ENCODE results near the gene XPO6. TPM values are rescaled to one million over a fixed set of nuclear protein-coding genes. Genes with fewer than 3 reads are reported as not detected.

Gene XPO6
- total and polyA plus RNA-seq, 5 experiments from 2014 or later, result 90.2 to 470 (median 109) TPM

DNA sequence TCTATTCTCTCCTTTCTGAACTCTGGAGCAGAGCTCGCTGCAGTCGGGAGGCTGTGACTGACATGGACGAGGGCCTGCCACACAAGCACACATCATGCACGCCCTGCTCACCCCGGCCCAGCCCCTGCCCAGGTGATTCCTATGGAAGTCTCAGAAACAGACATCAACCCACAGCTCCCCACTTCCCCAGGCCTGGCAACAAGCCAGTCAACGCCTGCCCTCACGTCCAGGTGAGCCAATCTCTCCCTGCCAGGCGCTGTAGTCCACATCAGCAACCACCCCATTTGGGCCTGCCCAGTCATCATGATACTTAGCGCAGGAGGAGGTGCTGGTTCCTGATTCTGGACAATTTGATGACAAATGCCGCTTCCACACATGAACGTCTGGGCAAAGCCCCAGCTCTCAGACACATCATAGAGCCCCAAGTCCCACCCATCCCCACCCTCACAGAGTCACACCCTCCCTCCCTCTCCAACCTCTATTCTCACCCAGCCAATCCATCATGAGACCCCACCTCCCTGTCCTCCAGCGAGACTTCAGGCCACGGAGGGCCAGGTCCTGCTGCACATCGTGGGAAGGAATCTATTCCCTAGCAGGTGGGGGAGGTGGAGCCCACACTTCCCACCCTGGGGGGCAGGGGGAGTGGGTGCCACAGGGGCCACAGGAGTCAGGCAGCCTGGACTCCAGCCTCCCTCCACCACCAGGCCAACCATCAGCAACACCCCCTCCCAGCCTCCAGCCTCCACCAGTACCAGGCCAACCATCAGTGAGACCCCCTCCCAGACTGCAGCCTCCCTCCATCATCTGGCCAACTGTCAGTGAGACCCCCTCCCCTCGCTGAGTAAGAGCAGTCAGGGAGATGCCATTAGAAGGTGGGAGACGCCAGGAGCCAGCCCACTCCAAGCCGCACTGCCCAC, 114.5 kb downstream of the XPO6 start:
- H3K36me3 Mint-ChIP-seq, result peaks cover 0 to 68% (median 16%) of the 10 kb centered on the region in 3 donors
- no peaks in the 10 kb centered on the region for H3K9me3 Mint-ChIP-seq
- POLR2A ChIA-PET, result interaction anchor here (0.7 kb wide), 1 partner anchor 136 kb away, joined by 5 read pairs; no protein-coding TSS in a partner anchor
- peaks cover 0 to 16% (median 12%) of the 10 kb centered on the region in 4 donors for H3K4me1 Mint-ChIP-seq
- H3K27ac Mint-ChIP-seq, result peak overlapping the region in 6 of 10 donors; percentile 11 to 78 (median 46)
- peak overlapping the region in 1 of 10 donors; percentile 15 for H3K4me3 Mint-ChIP-seq
- DNase-seq, result no peak
- ATAC-seq, result no peak
- no peaks in the 10 kb centered on the region for H3K27me3 Mint-ChIP-seq

DNA sequence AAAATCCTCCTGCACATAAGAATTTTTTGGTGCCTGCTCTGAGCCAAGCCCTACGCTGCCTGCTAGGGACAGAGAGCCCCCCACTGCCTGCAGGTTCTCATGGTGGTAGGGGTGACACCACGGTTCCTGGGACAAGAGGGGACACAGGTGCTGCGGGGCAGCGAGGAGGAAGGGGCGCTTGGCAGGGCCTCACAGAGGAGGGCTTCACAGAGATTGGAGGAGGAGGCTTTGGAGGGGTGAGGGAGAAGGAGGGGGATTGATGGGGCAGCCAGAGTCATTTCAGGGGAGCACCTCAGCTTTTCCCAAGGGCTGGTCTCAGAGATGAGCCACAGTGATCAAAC, 118.4 kb downstream of the XPO6 start:
- H3K4me3 Mint-ChIP-seq, result no peak overlapping the region
- H3K4me1 Mint-ChIP-seq, result peaks cover 2 to 23% (median 14%) of the 10 kb centered on the region in 4 donors
- POLR2A ChIA-PET, result interaction anchor here (1.0 kb wide), 1 partner anchor 19 kb away, joined by 3 read pairs; no protein-coding TSS in a partner anchor
- H3K27me3 Mint-ChIP-seq, result no peaks in the 10 kb centered on the region
- DNase-seq (no peak), ATAC-seq (no peak)
- H3K9me3 Mint-ChIP-seq, result no peaks in the 10 kb centered on the region
- H3K36me3 Mint-ChIP-seq, result peaks cover 0 to 33% (median 4%) of the 10 kb centered on the region in 3 donors
- peak overlapping the region in 2 of 10 donors; percentile 44 to 66 for H3K27ac Mint-ChIP-seq

DNA sequence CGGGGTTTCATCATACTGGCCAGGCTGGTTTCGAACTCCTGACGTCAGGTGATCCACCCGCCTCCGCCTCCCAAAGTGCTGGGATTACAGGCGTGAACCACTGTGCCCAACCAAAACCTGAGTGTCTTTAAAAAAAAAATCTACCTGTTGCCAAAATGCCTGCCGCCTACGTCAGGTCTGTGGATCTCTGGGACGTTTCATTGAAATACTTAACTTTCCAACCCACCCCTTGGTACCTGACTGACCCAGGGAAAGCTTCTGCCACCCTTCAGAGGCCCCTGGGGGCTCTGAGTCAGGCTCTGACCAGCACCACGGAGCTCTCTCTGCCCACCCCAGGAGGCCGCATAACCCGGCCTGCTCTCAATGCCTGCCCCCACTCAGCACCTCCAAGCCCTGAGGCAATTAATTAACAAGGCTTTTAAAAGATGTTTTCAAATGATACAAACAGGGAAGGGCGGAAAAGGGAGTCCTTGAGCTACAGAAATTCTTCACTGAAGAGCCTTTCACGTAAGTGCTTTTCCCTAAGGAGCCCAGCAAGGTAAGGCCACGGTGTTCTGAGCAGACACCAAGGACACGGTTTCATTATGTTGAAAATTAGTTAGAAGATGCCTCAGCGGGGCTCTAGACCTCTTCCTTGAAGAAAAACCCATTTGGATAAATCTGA, 118.9 kb downstream of the XPO6 start:
- Mint-ChIP-seq H3K36me3 (peaks cover 0 to 28% (median 0%) of the 10 kb centered on the region in 3 donors), H3K4me3 (peak overlapping the region in 1 of 10 donors; percentile 52), H3K9me3 (no peaks in the 10 kb centered on the region), H3K4me1 (peaks cover 2 to 22% (median 13%) of the 10 kb centered on the region in 4 donors), H3K27me3 (no peaks in the 10 kb centered on the region), H3K27ac (peak overlapping the region in 3 of 10 donors; percentile 35 to 66 (median 35))
- DNase-seq, result no peak
- POLR2A ChIA-PET, result no interaction called here
- ATAC-seq, result no peak

DNA sequence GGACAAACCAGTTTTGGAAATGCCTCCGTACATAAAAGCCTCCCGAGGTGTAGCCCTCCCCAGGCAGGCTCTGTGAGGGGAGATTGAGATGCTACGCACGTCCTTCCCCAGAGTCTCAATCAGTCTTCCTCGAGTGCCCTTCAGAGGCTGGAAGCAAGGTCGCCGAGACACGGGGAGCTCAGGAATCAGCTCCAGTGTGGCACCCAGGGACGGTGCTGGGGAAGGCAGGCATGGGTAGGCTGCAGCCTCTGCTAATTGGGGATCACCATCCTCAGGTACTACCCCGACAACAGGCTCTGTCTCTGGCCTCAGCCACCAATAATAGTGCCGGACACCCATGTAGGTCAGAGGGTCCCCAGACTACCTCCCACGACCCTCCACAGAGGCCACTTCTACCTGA, 120.1 kb downstream of the XPO6 start:
- H3K9me3 Mint-ChIP-seq, result no peaks in the 10 kb centered on the region
- peaks cover 0 to 16% (median 0%) of the 10 kb centered on the region in 3 donors for H3K36me3 Mint-ChIP-seq
- H3K27ac Mint-ChIP-seq, result no peak overlapping the region
- no peak for DNase-seq
- H3K27me3 Mint-ChIP-seq, result no peaks in the 10 kb centered on the region
- POLR2A ChIA-PET, result interaction anchor here (0.6 kb wide), 2 partner anchors 16 to 825 kb away, joined by 3 read pairs; no protein-coding TSS in a partner anchor
- ATAC-seq, result no peak
- peaks cover 2 to 16% (median 10%) of the 10 kb centered on the region in 4 donors for H3K4me1 Mint-ChIP-seq
- H3K4me3 Mint-ChIP-seq, result peak overlapping the region in 1 of 10 donors; percentile 38

DNA sequence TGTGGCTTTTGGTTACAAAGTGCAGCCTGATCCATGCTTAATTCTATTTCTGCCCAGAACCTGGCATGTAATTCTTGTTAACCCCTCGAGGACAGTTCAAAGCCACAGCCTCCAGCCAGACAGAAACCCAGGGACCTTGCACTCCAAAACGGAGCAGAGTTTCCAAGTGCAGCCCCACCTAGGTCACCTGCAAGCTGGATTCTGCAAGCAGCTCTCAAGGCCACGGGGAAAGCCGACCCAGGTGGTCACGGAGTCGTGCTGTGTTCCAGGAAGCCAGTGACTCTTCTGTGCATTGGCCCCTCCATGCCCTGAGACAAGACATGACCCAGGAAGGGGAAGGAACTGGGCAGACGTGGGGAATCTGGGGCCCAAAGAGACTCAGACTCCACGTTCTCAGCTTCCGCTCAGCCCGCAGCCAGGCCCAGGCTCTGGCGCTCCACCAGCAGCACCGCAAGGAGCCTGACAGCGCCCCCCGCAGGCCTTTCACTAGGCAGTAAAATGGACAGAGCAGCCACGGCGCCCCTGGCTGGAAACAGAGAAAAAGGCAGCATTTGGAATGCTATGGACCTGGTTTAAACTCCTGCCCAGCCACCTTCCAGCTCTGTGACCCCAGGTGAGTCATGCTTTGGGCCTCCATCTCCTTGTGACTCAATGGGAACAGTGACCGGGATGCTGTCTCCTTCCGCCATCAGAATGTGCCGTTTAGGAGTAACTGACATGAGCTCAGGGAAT, 121.0 kb downstream of the XPO6 start:
- no peaks in the 10 kb centered on the region for H3K27me3 Mint-ChIP-seq
- H3K4me1 Mint-ChIP-seq, result peaks cover 2 to 16% (median 9%) of the 10 kb centered on the region in 4 donors
- no peak for DNase-seq
- peak overlapping the region in 5 of 10 donors; percentile 8 to 70 (median 43) for H3K27ac Mint-ChIP-seq
- H3K36me3 Mint-ChIP-seq, result peaks cover 0 to 10% (median 0%) of the 10 kb centered on the region in 3 donors
- no peaks in the 10 kb centered on the region for H3K9me3 Mint-ChIP-seq
- no peak overlapping the region for H3K4me3 Mint-ChIP-seq
- no peak for ATAC-seq
- POLR2A ChIA-PET, result interaction anchor here (0.6 to 1.2 kb wide), 2 partner anchors 11 to 826 kb away, joined by 3 read pairs; no protein-coding TSS in a partner anchor

DNA sequence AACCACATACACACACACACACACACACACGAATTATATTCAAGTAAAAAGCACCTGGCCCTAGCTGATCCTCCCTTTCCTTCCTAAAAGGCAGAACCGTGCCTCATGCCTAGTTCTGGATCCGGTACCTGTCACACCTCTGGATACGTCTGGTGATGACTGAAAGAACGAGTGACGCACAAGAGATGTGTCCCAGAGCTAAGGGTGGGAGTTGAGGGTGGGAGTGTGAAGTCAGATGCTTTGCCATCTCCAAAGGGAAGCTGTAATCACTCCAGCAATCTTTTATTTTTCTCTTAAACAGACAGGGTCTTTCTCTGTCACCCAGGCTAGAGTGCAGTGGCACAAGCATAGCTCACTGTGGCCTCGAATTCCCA, 121.8 kb downstream of the XPO6 start:
- ATAC-seq (no peak), DNase-seq (no peak)
- POLR2A ChIA-PET, result interaction anchor here (0.5 to 1.2 kb wide), 2 partner anchors 12 to 59 kb away, joined by 3 to 7 read pairs; no protein-coding TSS in a partner anchor
- no peak overlapping the region for H3K4me3 Mint-ChIP-seq
- peak overlapping the region in 7 of 10 donors; percentile 25 to 87 (median 70) for H3K27ac Mint-ChIP-seq
- H3K4me1 Mint-ChIP-seq, result peaks cover 2 to 15% (median 9%) of the 10 kb centered on the region in 4 donors
- no peaks in the 10 kb centered on the region for H3K27me3 Mint-ChIP-seq
- H3K36me3 Mint-ChIP-seq, result peaks cover 0 to 9% (median 0%) of the 10 kb centered on the region in 3 donors
- no peaks in the 10 kb centered on the region for H3K9me3 Mint-ChIP-seq

DNA sequence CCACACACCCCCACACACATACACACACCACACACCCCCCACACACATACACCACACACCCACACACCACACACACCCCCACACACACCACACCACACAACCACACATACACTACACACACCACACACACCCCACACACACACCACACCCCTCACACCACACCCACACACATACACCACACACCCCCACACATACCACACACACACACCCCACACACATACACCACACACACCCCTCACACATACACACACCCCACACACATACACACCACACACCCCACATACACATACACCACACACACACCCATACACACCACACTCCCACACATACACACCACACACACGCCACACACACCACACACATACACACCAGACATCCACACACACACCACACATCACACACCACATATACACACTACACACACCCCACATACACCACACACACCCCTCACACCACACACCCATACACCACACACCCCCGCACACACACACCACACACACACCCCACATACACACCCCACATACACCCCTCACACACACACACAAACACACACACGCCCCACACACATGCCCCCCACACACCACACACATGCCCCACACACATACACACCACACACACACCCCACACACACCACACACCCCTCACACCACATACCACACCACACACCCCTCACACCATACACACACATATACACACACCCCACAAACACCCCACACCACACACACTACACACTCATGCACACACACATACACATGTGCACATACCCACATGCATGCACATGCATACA, 122.4 kb downstream of the XPO6 start:
- POLR2A ChIA-PET, result interaction anchor here (0.5 kb wide), 1 partner anchor 60 kb away, joined by 7 read pairs; no protein-coding TSS in a partner anchor
- no peaks in the 10 kb centered on the region for H3K9me3 Mint-ChIP-seq
- peak overlapping the region in 7 of 10 donors; percentile 25 to 87 (median 70) for H3K27ac Mint-ChIP-seq
- H3K36me3 Mint-ChIP-seq, result peaks cover 0 to 6% (median 0%) of the 10 kb centered on the region in 3 donors
- DNase-seq, result no peak
- no peak overlapping the region for H3K4me3 Mint-ChIP-seq
- H3K4me1 Mint-ChIP-seq, result peaks cover 2 to 14% (median 9%) of the 10 kb centered on the region in 4 donors
- peak in 1 of 2 donors; percentile 21 for ATAC-seq
- no peaks in the 10 kb centered on the region for H3K27me3 Mint-ChIP-seq

DNA sequence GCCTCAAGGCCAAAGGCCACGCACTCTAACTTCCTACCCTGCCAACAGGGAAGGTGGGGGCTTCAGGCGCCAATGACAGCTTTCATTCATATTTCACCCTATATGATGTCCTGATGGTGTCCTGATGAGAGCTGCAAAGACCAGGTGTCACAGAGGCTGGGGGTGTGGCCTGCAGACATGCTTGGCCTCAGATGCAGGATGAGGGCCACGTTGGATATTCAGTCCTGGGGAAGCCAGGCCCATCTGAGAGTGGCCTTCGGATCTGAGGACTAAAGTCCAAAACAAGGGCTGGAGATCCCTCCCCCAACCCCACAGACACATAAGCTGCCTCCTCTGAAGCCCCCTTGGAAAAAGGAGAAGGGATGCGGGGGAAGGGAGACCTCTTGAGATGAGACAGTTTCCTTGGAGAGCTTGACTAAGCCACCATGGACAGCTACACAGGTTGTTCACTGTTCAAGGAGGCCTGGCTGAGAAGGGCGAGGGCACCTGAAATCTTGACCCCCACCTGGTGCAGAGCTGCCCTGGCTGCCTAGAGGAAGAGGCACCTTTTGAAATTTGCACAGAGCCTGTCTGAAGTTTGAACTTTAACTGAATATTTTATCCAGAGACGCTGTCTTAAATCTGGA, 124.0 kb downstream of the XPO6 start:
- H3K4me1 Mint-ChIP-seq, result peaks cover 2 to 14% (median 8%) of the 10 kb centered on the region in 4 donors
- no peaks in the 10 kb centered on the region for H3K9me3 Mint-ChIP-seq
- peaks cover 0 to 2% (median 0%) of the 10 kb centered on the region in 3 donors for H3K36me3 Mint-ChIP-seq
- peak overlapping the region in 2 of 10 donors; percentile 9 to 31 for H3K27ac Mint-ChIP-seq
- ATAC-seq, result no peak
- H3K27me3 Mint-ChIP-seq, result no peaks in the 10 kb centered on the region
- H3K4me3 Mint-ChIP-seq, result no peak overlapping the region
- DNase-seq, result no peak
- POLR2A ChIA-PET, result interaction anchor here (0.7 kb wide), 1 partner anchor 31 kb away, joined by 5 read pairs; no protein-coding TSS in a partner anchor

DNA sequence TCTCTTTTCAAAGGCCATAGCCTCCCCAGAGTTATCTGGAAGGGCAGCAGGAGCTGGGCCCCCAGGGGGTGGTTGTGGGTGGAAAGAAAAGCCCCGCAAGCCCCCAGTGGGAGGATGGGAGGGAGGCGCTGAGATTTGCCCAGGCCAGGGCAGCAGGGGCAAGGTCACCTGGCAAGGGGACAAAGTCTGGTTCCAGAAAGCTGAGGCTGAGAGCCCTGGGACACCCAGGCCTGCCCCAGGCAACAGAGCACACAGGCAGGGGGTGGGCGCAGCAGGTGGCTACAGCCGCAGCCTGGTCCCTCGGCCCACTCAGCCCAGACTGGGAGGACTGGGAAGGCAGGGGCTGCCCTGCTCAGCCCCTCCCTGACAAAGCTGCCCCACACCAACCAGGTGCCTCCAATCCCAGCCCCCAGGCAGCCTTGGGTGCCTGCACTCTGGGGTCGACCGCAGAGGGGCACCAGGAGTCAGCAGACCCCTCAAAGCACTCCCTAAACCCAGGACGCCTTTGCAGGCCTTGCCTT, 124.6 kb downstream of the XPO6 start:
- no peak overlapping the region for H3K4me3 Mint-ChIP-seq
- POLR2A ChIA-PET, result no interaction called here
- no peak overlapping the region for H3K27ac Mint-ChIP-seq
- no peaks in the 10 kb centered on the region for H3K27me3 Mint-ChIP-seq
- peaks cover 2 to 14% (median 7%) of the 10 kb centered on the region in 4 donors for H3K4me1 Mint-ChIP-seq
- no peak for ATAC-seq
- DNase-seq, result no peak
- peaks cover 0 to 1% (median 0%) of the 10 kb centered on the region in 3 donors for H3K36me3 Mint-ChIP-seq
- no peaks in the 10 kb centered on the region for H3K9me3 Mint-ChIP-seq

DNA sequence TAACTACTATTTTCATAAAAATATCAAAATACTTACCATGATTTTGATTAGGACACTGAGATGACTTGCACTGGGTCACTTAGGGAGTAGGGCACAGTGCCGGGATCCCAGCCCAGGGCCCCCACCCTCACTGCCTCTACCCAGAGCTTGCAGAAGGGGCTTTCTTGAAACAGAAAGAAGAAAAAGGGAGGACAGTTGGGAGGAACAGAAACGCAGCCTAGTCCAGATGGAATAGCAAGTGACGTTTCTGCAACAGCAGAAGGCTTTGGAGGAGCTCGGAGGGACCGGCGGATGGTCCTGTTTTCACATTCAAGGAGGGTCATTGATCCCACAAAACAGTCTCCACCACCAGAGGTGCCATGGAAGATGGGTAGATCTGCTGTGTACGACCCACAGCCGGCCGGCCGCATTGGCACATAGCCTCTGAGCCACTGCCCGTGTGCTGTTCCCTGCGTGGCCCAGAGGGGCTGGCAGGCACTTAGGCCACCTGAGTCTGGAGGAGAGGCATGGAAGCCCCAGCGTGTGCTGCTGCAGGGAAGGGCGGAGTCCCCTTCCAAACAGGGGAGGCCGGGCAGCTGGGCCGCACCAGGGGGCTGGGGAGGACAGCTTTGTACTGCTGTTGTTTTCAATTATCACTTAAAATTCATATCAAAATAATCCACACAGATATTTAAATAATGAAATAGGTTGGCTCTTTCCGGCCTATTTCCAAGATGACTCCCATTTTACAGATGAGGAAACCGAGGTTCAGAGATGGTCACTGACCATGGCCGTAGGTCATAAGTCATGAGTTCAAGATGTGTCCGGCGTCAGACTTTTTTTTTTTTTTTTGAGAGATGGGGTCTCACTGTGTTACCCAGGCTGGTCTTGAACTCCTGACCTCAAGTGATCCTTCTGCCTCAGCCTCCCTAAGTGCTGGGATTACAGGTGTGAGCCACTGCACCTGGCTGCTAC, 125.3 kb downstream of the XPO6 start:
- H3K4me3 Mint-ChIP-seq, result no peak overlapping the region
- DNase-seq, result no peak
- POLR2A ChIA-PET, result no interaction called here
- H3K36me3 Mint-ChIP-seq, result no peaks in the 10 kb centered on the region
- no peaks in the 10 kb centered on the region for H3K9me3 Mint-ChIP-seq
- no peaks in the 10 kb centered on the region for H3K27me3 Mint-ChIP-seq
- peaks cover 2 to 14% (median 8%) of the 10 kb centered on the region in 4 donors for H3K4me1 Mint-ChIP-seq
- peak overlapping the region in 3 of 10 donors; percentile 13 to 58 (median 15) for H3K27ac Mint-ChIP-seq
- no peak for ATAC-seq

Data from naive thymus-derived CD8-positive, alpha-beta T cell (primary cell).